Body of pancreas (tissue), 4 donors: ENCODE data around the gene PFN3. TPM values are rescaled to one million over a fixed set of nuclear protein-coding genes. Genes with fewer than 3 reads are reported as not detected.

Experiments
- ATAC-seq: fragments of 150-250 bp; one replicate; pipeline ENCODE4 v1.9.1; 2016
- DNase-seq, 4 donors: peaks; one replicate each; pipeline ENCODE4 v3.0.0-alpha.2; 2019
- H3K27ac ChIP-seq, 4 donors: fragments of 200-600 bp; sonication (generic); 1 replicate in 3 of 4; 2 replicates in 1 of 4; pipeline versions ENCODE4 v1.5.1 to v1.6.1; 2016 to 2019; ENCODE audit warnings: mild to moderate bottlenecking in 1 of 4, mixed read lengths in 1 of 4, moderate library complexity in 1 of 4
- H3K27me3 ChIP-seq, 2 donors: fragments of 200-600 bp; sonication (generic); one replicate each; pipeline ENCODE4 v1.6.0; 2016; ENCODE audit warnings: mild to moderate bottlenecking in 1 of 2
- H3K36me3 ChIP-seq, 2 donors: fragments of 200-600 bp; sonication (generic); replicated peaks in 1 of 2; 2 replicates each; pipeline ENCODE4 v1.5.1; 2016; ENCODE audit warnings: low read depth in 2 of 2; ENCODE audit not compliant: insufficient read depth in 1 of 2
- H3K4me1 ChIP-seq: fragments of 200-600 bp; sonication (generic); one replicate; pipeline ENCODE4 v1.6.0; 2016
- H3K4me3 ChIP-seq, 2 donors: fragments of 200-600 bp; sonication (generic); 1 replicate in 1 of 2; 2 replicates in 1 of 2; pipeline ENCODE4 v1.5.1; 2016 to 2019
- H3K9me3 ChIP-seq, 3 donors: fragments of 200-600 bp; sonication (generic); 1 replicate in 2 of 3; 2 replicates in 1 of 3; pipeline ENCODE4 v1.5.1; 2016
- CTCF ChIP-seq, 7 experiments: fragments of 450-650 bp in 4 of 7; fragments of 200-600 bp in 3 of 7; sonication (generic) in 3 of 7; IDR thresholded peaks; one replicate each; pipeline ENCODE4 v1.5.1; 2016 to 2019; ENCODE audit warnings: antibody characterized with exemption in 7 of 7
- POLR2A ChIP-seq, 3 donors: fragments of 450-650 bp; IDR thresholded peaks; one replicate each; pipeline ENCODE4 v1.6.1; 2016; ENCODE audit warnings: antibody characterized with exemption in 3 of 3, mild to moderate bottlenecking in 2 of 3
- WGBS, 2 donors: methylation state at CpG; one replicate each; pipeline ENCODE4 v1.1.5; 2017; 5-methylcytosine and 5-hydroxymethylcytosine counted together
- intact Hi-C: fragments of 100-400 bp; cut with DNase I; formaldehyde crosslinking; loops from one replicate; pipeline ENCODE4 v1.15.1; 2023
- total RNA-seq, 2 donors: library from RNA; depleted of rRNA; stranded (reverse); fragments of >200 nt; gene quantifications; one replicate each; pipeline ENCODE4 v1.1.0, GENCODE V29; 2016

PFN3 gene
- total RNA-seq, 2 donors from 2014 or later, result not detected

DNA sequence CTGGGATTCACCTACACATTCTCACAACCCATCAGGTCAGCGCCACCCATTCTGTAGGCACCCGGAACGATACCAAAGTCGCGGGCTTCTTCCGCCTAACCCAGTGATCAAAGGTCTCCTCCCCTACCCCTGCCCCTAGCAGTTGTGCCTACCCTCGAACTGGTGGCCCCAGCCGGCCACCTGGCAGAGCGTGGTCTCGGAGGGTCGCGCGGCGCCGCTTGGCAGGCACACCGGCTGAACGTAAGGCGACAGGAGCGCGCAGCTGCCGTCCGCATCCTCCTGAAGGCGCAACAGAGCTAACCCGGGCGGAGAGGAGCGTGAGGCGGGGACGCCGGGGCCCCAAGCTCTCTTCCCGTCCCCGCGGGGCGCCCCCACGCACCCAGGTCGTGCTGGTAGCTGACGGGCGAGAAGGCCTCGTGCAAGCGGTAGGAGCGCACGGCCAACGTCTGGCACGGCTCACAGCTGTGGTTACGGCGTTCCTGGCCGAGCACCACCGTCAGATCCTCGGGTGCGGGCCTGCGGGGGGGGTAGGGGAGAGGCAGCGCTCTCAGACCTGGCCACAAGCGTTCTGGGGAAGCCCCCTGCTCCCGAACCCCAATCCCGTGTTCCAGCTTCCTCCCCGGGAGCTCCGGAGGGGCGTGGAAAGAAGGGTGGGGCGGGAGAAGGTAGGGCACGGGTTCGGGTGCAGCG lies 2.8 kb upstream of the PFN3 start:
- intact Hi-C loops, result no loop called here

GRCh38 chr5:177402271-177403043 lies 2.0 kb upstream of the PFN3 start:
- H3K27ac ChIP-seq, result no peak overlapping the region
- WGBS, 2 donors, result 4 to 8% methylated on average over 7 to 48 of the region's 49 CpGs
- TF ChIP-seq POLR2A (IDR thresholded peaks at IDR 0.05) (no peak), CTCF (IDR thresholded peaks at IDR 0.05) (peak; percentile 18 to 73 (median 58))
- peaks cover 0 to 18% of the 10 kb centered on the region in 2 donors for H3K27me3 ChIP-seq
- H3K4me3 ChIP-seq, result no peak overlapping the region
- H3K9me3 ChIP-seq, result no peaks in the 10 kb centered on the region
- DNase-seq, result peak; percentile 78 to 85 (median 84)
- no peaks in the 10 kb centered on the region for H3K36me3 ChIP-seq
- intact Hi-C loops, result no loop called here
- H3K4me1 ChIP-seq, result peaks cover 37% of the 10 kb centered on the region
- peak; percentile 69 for ATAC-seq

More for the DNA sequence above, 2.8 kb upstream of the PFN3 start:
- ATAC-seq (no peak), DNase-seq (peak in 3 of 4 donors; percentile 28 to 45 (median 36))
- Histone ChIP-seq H3K9me3 (no peaks in the 10 kb centered on the region), H3K27ac (no peak overlapping the region), H3K4me1 (peaks cover 37% of the 10 kb centered on the region), H3K4me3 (peak overlapping the region in 1 of 2 donors; percentile 22), H3K27me3 (peaks cover 0 to 18% of the 10 kb centered on the region in 2 donors), H3K36me3 (no peaks in the 10 kb centered on the region)
- 1% methylated on average over 60 of the region's 61 CpGs; no CpG with 5 or more reads in 1 of the 2 donors for WGBS, 2 donors
- TF ChIP-seq CTCF (IDR thresholded peaks at IDR 0.05) (no peak), POLR2A (IDR thresholded peaks at IDR 0.05) (no peak)

GRCh38 chr5:177397875-177398390 lies 2.5 kb downstream of the PFN3 start:
- no peak for DNase-seq
- Histone ChIP-seq H3K36me3 (no peaks in the 10 kb centered on the region), H3K27me3 (peaks cover 0 to 18% of the 10 kb centered on the region in 2 donors), H3K4me3 (no peak overlapping the region), H3K9me3 (no peaks in the 10 kb centered on the region), H3K27ac (no peak overlapping the region), H3K4me1 (peaks cover 16% of the 10 kb centered on the region)
- ATAC-seq, result no peak
- intact Hi-C loops, result loop anchor here (5.0 kb wide), 1 partner anchor 54 kb away; no protein-coding TSS in a partner anchor
- WGBS, 2 donors, result 79 to 90% methylated on average over 11 to 16 of the region's 16 CpGs
- no peak for TF ChIP-seq CTCF (IDR thresholded peaks at IDR 0.05)
- no peak for TF ChIP-seq POLR2A (IDR thresholded peaks at IDR 0.05)

DNA sequence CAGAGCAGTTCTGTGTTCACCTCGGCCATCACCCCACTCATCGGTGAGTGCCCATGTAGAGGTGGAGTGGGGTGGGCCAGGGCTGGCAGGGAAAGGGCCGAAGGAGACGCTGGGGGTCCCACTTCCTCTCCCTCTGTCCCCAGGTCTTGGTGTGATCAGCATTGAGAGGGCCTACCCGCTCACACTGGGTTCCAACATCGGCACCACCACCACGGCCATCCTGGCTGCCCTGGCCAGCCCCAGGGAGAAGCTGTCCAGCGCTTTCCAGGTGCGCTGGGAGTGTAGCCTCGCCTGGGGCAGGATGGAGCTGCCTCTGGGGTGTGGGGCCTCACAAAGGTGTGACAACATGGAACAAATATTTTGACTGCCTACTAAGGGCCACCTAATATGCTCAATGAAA lies 3.7 kb downstream of the PFN3 start:
- DNase-seq, result no peak
- intact Hi-C loops, result loop anchor here (5.0 kb wide), 1 partner anchor 55 kb away; no protein-coding TSS in a partner anchor
- H3K27me3 ChIP-seq, result peaks cover 0 to 18% of the 10 kb centered on the region in 2 donors

More for the DNA sequence above, 3.7 kb downstream of the PFN3 start:
- Histone ChIP-seq H3K27ac (no peak overlapping the region), H3K36me3 (no peaks in the 10 kb centered on the region), H3K4me1 (peaks cover 8% of the 10 kb centered on the region), H3K4me3 (no peak overlapping the region), H3K9me3 (no peaks in the 10 kb centered on the region)
- 65 to 67% methylated on average over 9 to 10 of the region's 10 CpGs for WGBS, 2 donors
- ATAC-seq, result no peak
- TF ChIP-seq CTCF (IDR thresholded peaks at IDR 0.05) (no peak), POLR2A (IDR thresholded peaks at IDR 0.05) (no peak)
